Erythroblast (primary cell): ENCODE measurements around the gene TRIOBP.

Experiments
- GATA1 ChIP-seq: IDR thresholded peaks from 2 replicates; pipeline ENCODE4 v1.6.1; 2011; ENCODE audit warnings: low read depth, mild to moderate bottlenecking, control low read depth, low read length, moderate library complexity
- POLR2A ChIP-seq: IDR thresholded peaks from 2 replicates; pipeline ENCODE4 v1.6.1; 2011; ENCODE audit warnings: mild to moderate bottlenecking, low read length

DNA sequence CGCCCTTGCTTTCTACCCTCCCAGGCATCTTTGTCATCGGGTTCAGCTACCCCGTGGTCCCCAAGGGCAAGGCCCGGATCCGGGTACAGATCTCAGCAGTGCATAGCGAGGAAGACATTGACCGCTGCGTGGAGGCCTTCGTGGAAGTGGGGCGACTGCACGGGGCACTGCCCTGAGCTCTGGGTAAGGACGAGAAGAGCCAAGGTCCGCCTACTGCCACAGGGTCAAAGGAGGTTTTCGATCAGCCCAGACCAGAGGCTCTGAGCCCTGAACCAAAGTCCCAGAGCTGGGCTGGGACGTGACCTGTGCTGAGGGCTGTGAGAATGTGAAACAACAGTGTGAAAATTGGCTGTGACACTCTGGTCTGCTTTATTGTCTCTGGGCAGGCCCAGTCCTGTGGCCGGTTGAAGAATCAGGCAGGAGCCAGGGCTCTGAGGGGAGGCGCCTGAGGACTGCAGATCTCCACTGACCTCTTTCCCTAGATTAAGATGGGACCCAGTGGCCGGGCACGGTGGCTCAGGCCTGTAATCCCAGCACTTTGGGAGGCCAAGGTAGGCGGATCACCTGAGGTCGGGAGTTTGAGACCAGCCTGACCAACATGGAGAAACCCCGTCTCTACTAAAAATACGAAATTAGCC lies 119.8 kb downstream of the TRIOBP start:
- TF ChIP-seq POLR2A (no peak), GATA1 (no peak)
